OCI-LY3 (cell line): Measurements from ENCODE around the gene KNOP1.

Source experiments
- H2AFZ ChIP-seq: fragments of 200-600, 300-600 bp; shearing (Covaris generic); 2 replicates; pipeline ENCODE4 v1.6.0; 2014; ENCODE audit warnings: antibody characterized with exemption, low read depth, low read length
- H3K27ac ChIP-seq: fragments of 200-600, 300-600 bp; sonication (generic); 2 replicates; pipeline ENCODE4 v1.5.1; 2014; ENCODE audit warnings: mild to moderate bottlenecking, low read length, moderate library complexity, mixed read lengths
- H3K27me3 ChIP-seq: fragments of 200-600, 300-600 bp; sonication (generic); 2 replicates; pipeline ENCODE4 v1.6.1; 2014; ENCODE audit warnings: low read depth, low read length, mixed read lengths
- H3K36me3 ChIP-seq: fragments of 200-600, 300-600 bp; sonication (generic); replicated peaks from 2 replicates; pipeline ENCODE3; 2014; ENCODE audit warnings: low read depth, low read length, mixed read lengths
- H3K4me1 ChIP-seq: fragments of 300-600, 200-600 bp; sonication (generic); 2 replicates; pipeline ENCODE4 v1.6.1; 2014; ENCODE audit warnings: low read length, mixed read lengths
- H3K4me2 ChIP-seq: fragments of 200-600, 300-600 bp; sonication (generic); 2 replicates; pipeline ENCODE4 v1.6.1; 2014; ENCODE audit warnings: low read length, mixed read lengths
- H3K4me3 ChIP-seq: fragments of 300-600, 200-600 bp; sonication (generic); 2 replicates; pipeline ENCODE4 v1.5.1; 2014; ENCODE audit warnings: antibody characterized with exemption, mild to moderate bottlenecking, low read length, moderate library complexity
- H3K79me2 ChIP-seq: fragments of 300-600, 200-600 bp; shearing (Covaris generic); 2 replicates; pipeline ENCODE4 v1.6.1; 2014; ENCODE audit warnings: mild to moderate bottlenecking, low read length, mixed read lengths
- H3K9ac ChIP-seq: fragments of 300-600, 200-600 bp; shearing (Covaris generic); 2 replicates; pipeline ENCODE4 v1.6.0; 2014; ENCODE audit warnings: mild to moderate bottlenecking, low read length, moderate library complexity
- H3K9me3 ChIP-seq: fragments of 200-600, 300-600 bp; shearing (Covaris generic); 2 replicates; pipeline ENCODE4 v1.6.1; 2014; ENCODE audit warnings: low read length, mixed read lengths; ENCODE audit not compliant: insufficient read depth
- H4K20me1 ChIP-seq: fragments of 200-600, 300-600 bp; sonication (generic); 2 replicates; pipeline ENCODE4 v1.6.1; 2016; ENCODE audit warnings: low read length, mixed read lengths; ENCODE audit not compliant: insufficient read depth
- EZH2phosphoT487 ChIP-seq: fragments of 200-600 bp; shearing (Covaris generic); IDR thresholded peaks from 2 replicates; pipeline ENCODE4 v1.6.1; 2018; ENCODE audit warnings: antibody characterized with exemption, mixed run types, low read depth
- TF ChIP-seq, protein P1 (sequence below): fragments of 200-600, 300-600 bp; sonication (generic); IDR thresholded peaks from 2 replicates; pipeline ENCODE4 v1.5.1; 2014; ENCODE audit warnings: antibody characterized with exemption, low read length, low read depth

Gene KNOP1

DNA sequence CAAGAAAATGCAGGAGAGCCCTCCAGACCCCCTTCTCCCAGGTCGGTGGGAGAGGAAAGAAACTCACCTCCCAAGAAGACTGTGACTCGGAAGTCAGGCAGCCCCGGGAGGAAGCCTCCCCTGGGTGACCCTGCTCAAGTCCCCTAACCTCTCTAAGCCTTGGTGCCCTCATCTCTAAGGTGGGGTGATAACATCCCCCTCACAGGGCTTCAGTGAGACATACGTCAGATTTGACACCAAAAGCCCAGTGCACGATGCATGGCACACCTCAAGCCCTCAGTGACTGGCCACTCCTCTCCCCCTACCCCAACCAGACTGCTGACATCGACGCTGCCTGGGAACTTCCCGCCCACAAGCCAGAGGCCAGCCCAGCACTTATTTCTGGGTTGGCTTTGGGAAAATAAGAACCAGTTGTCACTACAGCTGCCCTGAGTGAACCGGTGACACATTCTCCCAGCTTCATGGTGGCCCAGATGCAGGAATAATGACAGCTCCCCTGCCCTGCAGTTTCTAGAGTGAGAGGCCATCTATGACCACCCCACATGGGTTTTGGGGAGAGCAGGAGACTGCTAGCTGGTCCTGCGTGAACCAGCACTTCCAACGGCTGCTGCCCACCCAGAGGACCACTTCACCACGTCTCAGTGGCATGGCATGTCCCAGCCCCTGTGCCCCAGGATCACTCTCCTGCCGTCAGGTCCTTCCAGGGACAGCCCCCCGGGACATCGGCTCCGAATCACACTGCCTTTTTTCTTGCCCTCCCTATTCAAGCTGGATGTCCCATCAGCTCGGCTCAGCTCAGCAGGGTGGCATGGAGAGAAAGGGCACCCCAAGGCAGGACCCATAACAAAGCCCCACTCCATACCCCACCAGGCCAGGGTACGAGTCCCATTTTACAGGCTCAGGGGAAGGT, 9.5 kb downstream of the KNOP1 start:
- no peak overlapping the region for H3K4me3 ChIP-seq
- H3K4me2 ChIP-seq = no peak overlapping the region
- no peaks in the 10 kb centered on the region for H3K27me3 ChIP-seq
- TF ChIP-seq EZH2phosphoT487 = no peak
- TF ChIP-seq, protein P1, sequence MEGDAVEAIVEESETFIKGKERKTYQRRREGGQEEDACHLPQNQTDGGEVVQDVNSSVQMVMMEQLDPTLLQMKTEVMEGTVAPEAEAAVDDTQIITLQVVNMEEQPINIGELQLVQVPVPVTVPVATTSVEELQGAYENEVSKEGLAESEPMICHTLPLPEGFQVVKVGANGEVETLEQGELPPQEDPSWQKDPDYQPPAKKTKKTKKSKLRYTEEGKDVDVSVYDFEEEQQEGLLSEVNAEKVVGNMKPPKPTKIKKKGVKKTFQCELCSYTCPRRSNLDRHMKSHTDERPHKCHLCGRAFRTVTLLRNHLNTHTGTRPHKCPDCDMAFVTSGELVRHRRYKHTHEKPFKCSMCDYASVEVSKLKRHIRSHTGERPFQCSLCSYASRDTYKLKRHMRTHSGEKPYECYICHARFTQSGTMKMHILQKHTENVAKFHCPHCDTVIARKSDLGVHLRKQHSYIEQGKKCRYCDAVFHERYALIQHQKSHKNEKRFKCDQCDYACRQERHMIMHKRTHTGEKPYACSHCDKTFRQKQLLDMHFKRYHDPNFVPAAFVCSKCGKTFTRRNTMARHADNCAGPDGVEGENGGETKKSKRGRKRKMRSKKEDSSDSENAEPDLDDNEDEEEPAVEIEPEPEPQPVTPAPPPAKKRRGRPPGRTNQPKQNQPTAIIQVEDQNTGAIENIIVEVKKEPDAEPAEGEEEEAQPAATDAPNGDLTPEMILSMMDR = no peak
- H3K9me3 ChIP-seq = no peaks in the 10 kb centered on the region
- 0 out of 2 replicates have a peak, but pooled peaks cover 3% of the 10 kb centered on the region for H4K20me1 ChIP-seq
- peaks cover 81% of the 10 kb centered on the region for H3K36me3 ChIP-seq
- no peak overlapping the region for H3K9ac ChIP-seq
- peaks cover 61% of the 10 kb centered on the region for H3K79me2 ChIP-seq
- H2AFZ ChIP-seq = no peak overlapping the region
- no peaks in the 10 kb centered on the region for H3K4me1 ChIP-seq
- H3K27ac ChIP-seq = no peak overlapping the region

DNA sequence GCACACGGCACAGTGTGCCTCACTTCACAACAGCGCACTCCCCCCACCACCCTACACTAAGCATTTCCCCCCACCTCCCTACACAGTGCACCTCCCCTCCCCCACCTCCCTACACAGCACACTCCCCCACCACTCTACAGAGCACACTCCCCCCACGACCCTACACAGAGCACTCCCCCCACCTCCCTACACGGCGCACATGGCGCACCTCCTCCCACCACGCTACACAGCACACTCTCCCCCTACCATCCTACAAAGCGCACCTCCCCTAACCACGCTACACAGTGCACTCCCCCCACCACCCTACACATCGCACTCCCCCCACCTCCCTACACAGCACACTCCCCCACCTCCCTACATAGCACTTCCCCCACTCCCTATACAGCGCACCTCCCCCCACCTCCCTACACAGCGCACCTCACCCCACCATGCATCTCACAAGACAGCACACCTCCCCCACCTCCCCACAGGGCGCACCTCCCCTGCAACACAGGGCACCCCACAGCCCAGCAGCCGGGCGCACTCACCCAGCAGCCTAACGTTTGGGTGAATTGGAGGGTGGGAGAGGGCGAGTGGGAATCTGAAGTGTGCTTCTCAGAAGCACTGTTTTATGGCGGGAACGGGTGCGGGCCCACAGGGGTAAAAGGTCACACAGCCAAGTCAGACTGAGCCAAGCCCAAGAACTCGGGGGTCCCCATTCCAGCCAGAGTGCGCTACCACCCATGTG, 10.3 kb downstream of the KNOP1 start:
- no peak overlapping the region for H3K4me2 ChIP-seq
- no peaks in the 10 kb centered on the region for H3K4me1 ChIP-seq
- 0 out of 2 replicates have a peak, but pooled peaks cover 3% of the 10 kb centered on the region for H4K20me1 ChIP-seq
- H3K27ac ChIP-seq = no peak overlapping the region
- H3K36me3 ChIP-seq = peaks cover 85% of the 10 kb centered on the region
- H2AFZ ChIP-seq = no peak overlapping the region
- TF ChIP-seq EZH2phosphoT487 = no peak
- TF ChIP-seq, protein P1 = no peak
- peaks cover 53% of the 10 kb centered on the region for H3K79me2 ChIP-seq
- no peaks in the 10 kb centered on the region for H3K27me3 ChIP-seq
- no peaks in the 10 kb centered on the region for H3K9me3 ChIP-seq
- H3K9ac ChIP-seq = no peak overlapping the region
- no peak overlapping the region for H3K4me3 ChIP-seq

DNA sequence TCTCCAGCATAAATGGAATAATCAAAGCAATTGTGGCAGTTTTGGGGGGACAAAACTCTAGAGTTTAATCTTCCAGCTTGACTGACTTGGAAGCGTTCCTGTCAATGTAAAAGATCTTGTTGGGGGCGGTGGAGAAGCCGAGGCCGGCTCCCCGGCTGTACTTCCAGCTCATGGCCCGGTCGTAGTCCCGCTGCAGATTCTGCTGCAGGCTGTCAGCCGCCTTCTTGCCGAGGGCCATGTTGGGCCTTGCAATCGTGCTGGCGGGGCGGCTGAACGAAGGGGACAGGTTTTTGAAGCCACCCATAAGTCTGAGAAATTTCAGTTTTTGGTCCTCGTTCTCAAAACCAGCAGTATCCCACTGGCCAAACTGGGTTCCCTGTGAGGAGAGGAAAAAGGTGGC, 11.2 kb downstream of the KNOP1 start:
- Histone ChIP-seq H3K27me3 (no peaks in the 10 kb centered on the region), H4K20me1 (0 out of 2 replicates have a peak, but pooled peaks cover 3% of the 10 kb centered on the region), H3K9me3 (no peaks in the 10 kb centered on the region), H3K4me2 (no peak overlapping the region), H3K9ac (no peak overlapping the region), H3K4me3 (no peak overlapping the region), H3K79me2 (peaks cover 44% of the 10 kb centered on the region), H3K4me1 (no peaks in the 10 kb centered on the region), H3K36me3 (peaks cover 80% of the 10 kb centered on the region), H3K27ac (no peak overlapping the region), H2AFZ (no peak overlapping the region)
- no peak for TF ChIP-seq EZH2phosphoT487
- TF ChIP-seq, protein P1 = no peak

DNA sequence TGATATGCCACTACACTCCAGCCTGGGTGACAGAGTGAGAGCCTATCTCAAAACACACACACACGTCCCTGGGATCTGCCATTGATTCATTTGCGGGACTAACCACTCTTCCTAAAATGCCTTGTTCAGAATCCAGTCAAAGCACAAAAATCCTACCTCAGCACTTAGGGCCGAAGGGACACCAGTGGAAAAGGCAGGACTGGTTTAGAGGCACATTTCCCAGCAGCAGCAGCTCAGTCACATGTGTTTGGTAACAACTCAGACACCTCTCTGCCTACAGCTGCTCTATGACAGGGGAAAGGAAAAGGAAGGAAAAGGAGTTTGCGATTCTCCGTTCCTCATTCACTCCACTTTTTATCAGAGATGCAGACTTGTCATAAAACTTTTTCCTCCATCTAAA, 12.2 kb downstream of the KNOP1 start:
- Histone ChIP-seq H3K27ac (no peak overlapping the region), H3K4me2 (no peak overlapping the region), H4K20me1 (0 out of 2 replicates have a peak, but pooled peaks cover 3% of the 10 kb centered on the region), H2AFZ (no peak overlapping the region), H3K4me1 (no peaks in the 10 kb centered on the region), H3K4me3 (no peak overlapping the region), H3K9me3 (no peaks in the 10 kb centered on the region), H3K9ac (no peak overlapping the region), H3K79me2 (peaks cover 34% of the 10 kb centered on the region), H3K36me3 (peaks cover 78% of the 10 kb centered on the region), H3K27me3 (no peaks in the 10 kb centered on the region)
- TF ChIP-seq, protein P1 = no peak
